ENCODE data around the gene NR2F2.

DNA sequence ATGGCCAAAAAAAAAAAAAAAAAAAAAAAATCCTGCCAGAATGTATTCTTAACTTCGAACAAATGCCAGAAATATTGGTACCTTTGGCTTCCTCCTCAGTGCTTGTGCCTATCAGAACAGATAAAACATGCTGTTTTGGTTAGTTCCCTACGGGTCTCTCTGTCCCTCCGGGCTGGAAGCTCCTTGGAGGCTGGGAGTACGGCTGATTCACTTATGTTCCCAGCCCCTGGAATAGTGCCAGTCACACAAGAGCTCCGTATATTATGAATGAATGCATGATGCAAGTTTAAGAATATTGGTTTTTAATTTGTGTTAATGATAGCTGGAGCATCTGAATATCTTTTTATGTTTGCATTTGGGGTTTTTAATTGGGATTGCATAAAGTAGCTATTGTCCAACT lies 44.0 kb downstream of the NR2F2 start:
- TF ChIP-seq, protein P1, sequence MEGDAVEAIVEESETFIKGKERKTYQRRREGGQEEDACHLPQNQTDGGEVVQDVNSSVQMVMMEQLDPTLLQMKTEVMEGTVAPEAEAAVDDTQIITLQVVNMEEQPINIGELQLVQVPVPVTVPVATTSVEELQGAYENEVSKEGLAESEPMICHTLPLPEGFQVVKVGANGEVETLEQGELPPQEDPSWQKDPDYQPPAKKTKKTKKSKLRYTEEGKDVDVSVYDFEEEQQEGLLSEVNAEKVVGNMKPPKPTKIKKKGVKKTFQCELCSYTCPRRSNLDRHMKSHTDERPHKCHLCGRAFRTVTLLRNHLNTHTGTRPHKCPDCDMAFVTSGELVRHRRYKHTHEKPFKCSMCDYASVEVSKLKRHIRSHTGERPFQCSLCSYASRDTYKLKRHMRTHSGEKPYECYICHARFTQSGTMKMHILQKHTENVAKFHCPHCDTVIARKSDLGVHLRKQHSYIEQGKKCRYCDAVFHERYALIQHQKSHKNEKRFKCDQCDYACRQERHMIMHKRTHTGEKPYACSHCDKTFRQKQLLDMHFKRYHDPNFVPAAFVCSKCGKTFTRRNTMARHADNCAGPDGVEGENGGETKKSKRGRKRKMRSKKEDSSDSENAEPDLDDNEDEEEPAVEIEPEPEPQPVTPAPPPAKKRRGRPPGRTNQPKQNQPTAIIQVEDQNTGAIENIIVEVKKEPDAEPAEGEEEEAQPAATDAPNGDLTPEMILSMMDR (IDR thresholded peaks at IDR 0.05), result no peak
- TF ChIP-seq POLR2A (IDR thresholded peaks at IDR 0.05), result no peak
- TF ChIP-seq POLR2AphosphoS5 (IDR thresholded peaks at IDR 0.05), result no peak
- no peak for TF ChIP-seq EP300 (IDR thresholded peaks at IDR 0.05)
